ENCODE data around the gene JAZF1.

- TF ChIP-seq CTCF (IDR thresholded peaks at IDR 0.05) (no peak), EP300 (IDR thresholded peaks at IDR 0.05) (no peak), POLR2A (IDR thresholded peaks at IDR 0.05) (no peak)
Measured at GRCh38 chr7:28130277-28130676, 50.3 kb downstream of the JAZF1 start.
